Activated CD8-positive, alpha-beta memory T cell treated with anti-CD3 and anti-CD28 coated beads for 1 hour (primary cell): ENCODE measurements around the gene EPHB1.

Experiments used
- DNase-seq, 2 donors: peaks; one replicate each; pipeline ENCODE4 v3.0.0-alpha.2; 2020; ENCODE audit warnings: low read depth in 1 of 2; ENCODE audit errors: extremely low read depth in 1 of 2

The EPHB1 gene

DNA sequence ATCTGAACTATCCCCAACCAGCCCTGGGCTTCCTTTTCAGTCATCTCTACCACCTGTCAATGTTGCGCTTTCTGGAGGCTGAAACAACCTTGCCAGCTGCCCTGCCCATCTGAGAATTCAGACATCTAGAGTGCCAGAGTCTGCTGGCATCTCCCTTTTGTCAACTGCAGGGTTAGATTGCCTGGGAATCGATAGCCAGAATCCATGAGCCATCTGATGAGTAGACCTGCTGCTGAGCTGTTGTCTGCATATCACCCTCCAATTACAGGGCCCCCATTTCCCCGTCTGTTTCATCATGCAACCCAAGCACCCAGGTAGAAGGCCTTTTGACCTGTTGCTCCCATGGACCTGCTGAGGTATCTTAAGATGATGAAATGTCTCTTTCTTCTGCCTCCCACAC lies 280.1 kb downstream of the EPHB1 start:
- DNase-seq: no peak

DNA sequence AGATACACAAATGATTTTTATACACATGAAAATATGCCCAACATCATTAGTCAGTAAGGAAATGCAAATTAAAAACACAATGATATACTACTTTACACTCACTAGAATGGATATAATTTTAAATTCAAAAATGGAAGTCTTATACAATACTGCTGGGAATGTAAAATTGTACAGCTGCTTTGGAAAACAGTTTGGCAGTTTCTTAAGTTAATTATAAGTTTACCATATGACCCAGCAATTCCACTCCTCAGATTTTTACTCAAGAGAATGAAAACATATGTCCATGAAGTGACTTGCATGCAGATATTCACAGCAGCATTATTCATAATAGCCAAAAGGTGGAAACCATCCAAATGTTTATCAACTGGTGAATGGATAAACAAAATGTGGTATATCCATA lies 281.3 kb downstream of the EPHB1 start:
- DNase-seq: no peak

DNA sequence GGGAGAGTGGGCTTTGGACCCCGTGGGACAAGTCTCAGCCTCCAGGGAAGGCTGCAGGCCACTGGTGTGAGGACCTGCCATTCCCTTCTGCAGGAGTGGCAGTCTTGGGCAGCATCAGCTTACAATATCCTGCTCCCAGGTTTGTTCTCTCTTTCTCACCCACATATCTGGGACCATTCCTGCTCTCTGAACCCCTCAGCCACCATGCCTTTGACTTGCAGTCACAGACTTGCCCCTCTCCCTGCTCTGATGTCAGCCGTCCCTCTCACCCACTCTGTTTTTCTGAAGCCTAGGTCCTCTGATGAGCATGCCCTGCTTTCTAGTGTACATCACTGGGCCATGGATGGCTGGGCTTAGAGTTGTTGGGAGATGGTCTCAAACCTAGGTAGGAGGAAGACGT lies 282.1 kb downstream of the EPHB1 start:
- no peak for DNase-seq

DNA sequence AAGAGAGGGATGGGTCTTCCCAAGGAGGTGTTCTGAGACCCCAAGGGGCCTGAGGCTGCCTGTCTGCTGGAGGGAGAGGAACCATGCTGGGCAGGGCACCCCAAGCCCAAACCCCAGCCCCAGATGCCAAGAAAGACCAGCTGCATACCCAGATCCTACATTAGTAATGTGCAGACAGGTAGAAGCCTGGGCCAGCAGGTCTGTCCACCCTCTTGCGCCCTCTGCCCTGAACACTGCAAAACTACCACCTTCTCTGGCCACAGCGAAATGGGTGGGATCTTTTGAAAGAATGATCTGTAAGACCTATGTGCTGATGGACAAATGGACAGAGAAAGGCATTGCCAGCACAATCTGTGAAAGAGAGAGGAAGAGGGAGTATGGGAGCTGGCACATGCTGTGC lies 283.2 kb downstream of the EPHB1 start:
- no peak for DNase-seq

DNA sequence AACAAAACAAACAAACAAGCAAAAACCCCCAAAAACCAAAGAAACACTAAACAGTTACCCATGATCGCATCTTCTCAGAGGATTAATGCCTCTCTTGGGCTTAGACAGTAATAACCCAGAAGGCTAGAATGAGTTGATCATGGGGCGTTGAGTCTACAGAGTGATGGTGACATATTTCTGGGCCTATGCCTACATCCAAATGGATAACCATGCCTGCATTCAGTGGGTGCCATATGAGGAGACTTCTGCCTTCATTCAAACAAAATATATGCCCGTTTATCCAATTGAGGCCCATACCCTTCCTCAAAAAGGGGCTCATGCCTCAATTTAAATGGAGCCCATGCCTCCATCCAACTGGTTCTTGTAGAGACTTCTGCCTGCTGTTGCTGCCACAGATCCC lies 284.0 kb downstream of the EPHB1 start:
- no peak for DNase-seq

DNA sequence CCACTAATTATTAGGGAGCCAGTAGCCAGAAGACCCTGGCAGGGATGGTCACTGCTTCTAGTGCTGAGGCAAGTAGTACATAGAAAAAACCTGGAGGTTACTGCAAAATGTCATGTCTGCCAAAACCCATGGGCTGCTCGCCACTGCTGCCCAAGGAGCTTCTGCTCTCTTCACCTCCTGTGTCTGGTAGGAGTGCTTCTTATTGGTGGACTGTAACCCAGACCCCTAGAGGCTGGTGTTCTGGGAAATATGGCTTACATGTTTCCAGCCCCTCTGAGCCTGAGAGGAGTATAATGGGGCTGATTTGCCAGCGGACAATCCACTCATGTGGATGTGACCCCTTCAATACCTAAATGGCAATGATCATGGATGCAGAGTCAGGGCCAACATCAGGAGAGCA lies 286.4 kb downstream of the EPHB1 start:
- no peak for DNase-seq

DNA sequence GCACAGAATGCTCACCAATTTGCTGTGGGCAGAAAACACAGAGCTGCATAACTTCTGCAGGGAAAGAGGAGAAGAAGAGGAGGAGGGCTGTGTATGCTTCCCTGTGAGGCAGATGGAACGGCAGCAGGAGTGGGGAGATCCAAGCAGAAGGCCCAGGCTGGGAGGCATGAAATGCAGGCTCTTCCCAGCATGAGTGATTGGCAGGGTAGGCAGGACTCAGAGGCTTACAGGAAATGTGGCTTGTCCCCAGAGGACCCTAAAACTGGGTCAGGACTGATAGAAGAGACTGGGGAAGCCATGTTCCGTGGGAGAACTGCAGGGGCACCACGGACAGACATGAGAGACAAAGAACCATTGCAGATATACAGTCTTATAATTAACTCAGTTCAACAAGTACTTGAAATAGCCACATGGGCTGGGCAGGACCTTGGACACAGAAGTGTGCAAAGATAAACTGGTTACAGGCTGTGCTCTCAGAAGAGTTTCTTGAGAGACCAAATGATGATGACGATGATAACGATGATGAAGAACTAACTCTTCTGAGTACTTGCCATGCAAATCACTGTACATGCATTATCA lies 286.9 kb downstream of the EPHB1 start:
- DNase-seq: no peak

DNA sequence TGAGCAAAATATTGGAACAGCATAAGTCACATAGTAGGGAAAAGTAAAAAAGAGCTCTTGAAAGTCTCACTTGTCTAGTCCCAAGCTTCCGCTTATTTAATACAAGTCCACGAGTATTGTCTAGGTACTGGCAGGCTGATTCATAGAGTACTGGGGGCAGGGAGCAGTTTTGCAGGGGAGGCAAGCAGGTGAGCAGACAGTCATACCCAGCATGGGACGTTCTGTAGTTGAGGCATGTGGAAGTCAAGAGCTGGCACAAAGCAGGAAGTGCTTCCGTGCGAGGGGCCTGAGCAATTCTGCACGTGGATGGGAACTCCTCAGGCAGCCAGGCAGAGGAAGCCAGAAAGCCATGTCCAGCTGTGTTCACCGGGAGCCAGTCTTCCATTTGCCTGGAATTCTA lies 287.6 kb downstream of the EPHB1 start:
- DNase-seq: no peak

DNA sequence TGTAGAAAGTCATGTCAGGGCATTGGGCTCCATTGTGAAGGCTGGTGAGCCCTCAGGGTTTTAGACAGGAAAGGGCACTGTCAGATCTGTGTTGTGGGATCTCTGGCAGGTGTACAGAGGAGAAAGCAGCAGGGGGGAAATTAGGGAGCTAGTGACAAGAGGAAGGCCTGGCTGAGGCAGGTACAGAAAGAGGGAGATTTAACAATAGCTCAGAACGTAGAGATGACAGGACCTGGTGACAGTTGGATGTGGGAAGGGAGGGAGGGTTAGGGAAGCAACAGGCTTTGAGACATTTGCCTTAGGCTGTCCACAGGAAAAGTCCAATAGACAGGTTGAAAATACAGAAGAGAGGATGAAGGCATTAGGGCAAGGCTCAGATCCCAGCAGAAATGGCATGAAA lies 288.1 kb downstream of the EPHB1 start:
- no peak for DNase-seq

DNA sequence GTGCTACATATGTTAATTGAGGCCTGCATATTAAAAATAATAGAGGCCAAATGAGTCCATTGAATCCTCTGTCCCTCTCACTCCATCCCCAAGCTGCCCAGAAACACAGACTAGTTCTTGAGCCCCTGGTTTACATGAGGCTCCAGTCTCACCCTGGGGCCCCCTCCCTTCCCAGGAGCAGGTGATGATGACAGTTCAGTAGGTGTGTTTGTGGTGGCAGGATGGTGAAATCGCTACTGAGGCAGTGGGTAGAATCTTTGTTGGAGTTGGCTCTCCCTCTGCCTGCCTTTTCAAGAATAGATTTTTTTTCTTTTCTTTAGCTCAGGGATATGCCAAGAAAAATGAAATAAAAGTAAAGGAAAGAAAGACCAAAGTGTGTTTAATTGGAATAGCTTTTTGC lies 288.7 kb downstream of the EPHB1 start:
- DNase-seq: no peak

DNA sequence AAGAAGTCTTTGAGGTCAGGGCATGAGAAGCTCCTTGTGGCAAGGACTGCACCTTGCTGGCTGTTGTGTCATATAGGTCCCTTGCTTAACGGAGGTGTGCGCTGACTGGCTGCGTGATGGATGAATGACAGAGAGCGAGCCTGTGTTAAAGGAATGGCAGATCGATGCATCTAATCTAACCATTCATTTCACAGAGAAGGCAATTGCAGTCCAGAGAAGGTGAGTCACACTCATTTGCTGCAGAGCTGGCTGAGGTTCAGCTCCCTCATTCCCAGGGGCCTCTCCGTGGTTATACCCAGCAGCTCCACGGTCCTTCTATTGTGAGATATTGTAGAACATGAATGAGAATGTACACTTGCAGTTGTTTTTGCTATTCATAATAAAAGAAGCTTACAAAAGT lies 289.3 kb downstream of the EPHB1 start:
- no peak for DNase-seq

DNA sequence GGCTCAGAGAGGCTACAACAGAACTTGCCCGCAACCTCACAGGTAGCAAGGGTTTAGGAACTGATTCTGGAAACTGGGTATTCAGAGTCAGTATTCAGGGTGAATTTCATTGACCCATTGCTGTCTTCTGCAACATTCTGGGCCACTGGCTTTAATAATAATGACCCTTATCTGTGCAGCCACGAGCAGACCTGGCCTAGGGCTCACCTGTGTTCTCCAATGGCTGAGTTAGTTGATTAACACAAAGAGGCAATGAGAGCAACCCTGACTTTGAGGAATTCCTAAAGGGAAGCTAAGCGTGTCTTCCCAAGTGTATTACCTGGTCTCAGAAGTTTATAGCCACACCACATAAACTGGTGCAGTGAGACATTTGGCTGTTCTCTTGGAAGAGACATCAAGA lies 289.9 kb downstream of the EPHB1 start:
- no peak for DNase-seq

DNA sequence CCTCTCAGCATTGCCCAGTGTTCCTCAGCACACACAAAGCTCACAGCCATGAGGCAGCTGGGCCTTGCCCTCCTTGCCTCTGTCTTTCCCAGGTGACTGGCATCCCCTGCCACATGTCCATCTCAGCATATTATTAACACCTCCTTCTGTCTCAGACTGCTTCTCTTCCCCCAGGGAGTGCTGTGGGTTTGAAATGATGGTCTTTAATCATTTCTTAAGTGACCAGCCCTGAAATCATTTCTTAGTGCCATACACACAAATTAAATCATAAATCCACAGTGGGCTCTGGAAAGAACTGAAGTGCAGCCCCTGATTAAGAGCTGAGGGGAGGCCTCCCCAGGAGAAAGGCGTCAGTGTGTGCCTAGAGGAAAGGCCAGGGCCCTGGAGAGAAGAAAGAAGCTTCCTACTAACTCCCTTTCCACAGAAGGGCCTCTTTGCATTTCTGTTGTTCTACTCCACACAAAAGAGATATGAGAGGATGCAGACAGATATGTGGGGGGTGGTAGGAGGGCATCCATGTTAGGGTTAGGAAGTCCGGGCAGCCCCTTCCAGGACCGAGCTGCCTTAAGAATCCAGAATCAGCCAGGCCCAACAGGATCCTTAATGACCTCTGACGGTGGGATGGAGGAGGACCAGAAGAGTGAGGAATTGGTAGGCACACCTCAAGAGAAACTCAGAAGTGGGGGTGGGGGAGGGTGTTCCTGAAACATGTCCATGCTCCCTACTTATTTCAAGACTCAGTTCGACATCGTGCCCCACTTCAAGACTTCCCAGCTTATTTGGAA lies 290.8 kb downstream of the EPHB1 start:
- no peak for DNase-seq

DNA sequence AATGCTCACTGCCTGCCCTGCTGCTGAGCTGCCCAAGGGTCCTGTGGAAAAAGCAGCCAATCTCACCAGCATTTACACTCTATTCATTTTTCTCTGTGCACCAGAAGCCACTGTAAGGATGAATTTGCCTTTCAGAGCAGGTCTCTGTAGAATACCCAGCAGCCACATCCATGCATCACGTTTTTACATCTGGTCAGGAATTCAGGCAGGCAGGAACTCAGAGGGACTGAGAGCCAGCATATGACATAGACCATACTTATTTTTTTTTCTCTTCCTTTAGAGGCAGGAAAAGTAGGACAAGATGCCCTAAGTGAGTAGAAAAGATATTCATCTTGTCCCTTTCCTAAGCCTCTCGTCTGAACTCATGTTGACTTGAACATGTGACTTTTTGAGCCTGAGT lies 292.7 kb downstream of the EPHB1 start:
- no peak for DNase-seq

DNA sequence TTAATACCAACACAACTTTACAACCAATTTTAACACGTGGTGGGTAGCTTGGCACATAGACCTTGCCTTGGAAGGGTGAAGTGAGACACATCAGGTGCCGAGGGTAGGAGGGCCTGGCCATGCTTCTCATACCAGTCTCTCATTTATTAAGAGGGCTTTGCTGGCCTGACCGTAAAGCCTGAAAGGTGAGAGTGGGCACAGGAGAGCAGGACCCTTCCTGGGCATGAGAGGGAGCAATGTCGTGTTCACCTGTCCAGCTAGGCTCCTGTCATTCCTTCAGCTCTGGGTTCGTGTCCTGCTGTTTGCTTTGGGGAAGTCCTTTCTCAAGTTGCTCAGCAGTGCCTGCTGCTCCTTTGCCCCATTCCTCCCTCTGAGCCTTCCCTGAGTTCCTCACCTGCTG lies 294.4 kb downstream of the EPHB1 start:
- DNase-seq: no peak

DNA sequence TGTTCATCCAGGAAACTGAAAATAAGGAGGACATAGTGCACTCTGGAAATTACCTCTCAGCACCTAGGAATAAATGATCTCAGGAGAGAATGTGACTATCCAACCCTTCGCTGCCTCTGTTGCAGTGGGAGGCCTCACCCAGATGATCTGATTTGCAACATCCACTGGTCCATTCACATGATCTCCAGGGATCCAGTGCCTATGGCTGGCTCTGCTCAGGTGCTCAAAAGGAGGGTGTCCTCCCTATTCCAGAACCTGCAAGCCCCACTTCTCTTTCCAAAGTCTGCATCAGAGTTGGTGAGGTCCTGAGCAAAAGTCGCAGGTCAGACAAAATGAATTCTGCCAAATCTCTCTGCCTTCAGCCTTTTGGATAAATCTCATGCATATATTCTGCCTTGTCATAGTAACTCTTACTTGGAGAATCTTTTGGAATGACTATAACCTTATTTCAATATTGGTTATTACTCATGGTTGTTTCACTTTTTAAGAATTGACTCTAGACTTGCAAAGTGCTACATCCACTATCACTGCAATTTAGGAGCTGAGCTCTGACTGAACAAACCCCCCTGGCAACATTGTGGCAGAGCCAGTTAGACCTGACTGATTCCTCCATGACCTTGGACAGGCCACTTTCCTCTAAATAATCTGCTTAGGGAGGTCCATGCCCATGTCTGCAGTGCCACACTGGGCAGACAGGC lies 295.1 kb downstream of the EPHB1 start:
- DNase-seq: no peak

DNA sequence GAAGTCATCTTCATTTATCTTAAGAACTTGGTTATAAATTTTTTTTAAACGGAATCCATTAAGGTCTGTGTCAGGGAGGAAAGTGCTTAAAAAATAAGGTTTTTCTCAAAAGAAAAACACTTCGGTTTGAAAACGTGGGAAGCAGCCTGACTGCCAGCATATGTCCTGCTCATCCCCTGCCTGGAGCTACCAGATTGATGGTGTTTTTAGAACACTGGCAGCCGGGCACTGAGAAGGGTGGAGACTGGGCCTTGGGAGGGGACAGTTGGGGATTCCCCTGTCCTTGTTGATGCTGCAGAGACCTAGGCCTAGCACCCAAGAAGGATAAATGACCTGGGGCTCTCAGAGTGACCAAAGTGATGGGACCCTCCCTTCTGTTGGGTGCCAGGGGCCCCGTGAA lies 296.9 kb downstream of the EPHB1 start:
- DNase-seq: no peak

DNA sequence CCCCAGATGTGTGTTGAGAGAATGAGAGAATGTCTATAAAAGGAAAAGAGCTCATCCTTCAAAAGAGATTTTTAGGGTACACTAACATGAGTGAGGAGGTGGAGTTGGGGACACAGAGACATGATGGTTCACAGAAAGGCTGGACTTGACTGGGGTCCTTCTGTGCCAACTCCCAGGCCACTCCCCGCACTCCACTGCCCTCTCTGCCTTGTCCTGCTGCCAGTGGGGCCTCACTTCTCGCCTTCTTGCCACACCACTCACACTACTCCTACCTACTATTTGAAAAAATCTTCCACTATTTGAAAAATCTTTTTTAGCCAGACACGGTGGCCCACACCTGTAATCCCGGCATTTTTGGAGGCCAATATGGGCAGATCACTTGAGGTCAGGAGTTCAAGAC lies 298.1 kb downstream of the EPHB1 start:
- DNase-seq: no peak

DNA sequence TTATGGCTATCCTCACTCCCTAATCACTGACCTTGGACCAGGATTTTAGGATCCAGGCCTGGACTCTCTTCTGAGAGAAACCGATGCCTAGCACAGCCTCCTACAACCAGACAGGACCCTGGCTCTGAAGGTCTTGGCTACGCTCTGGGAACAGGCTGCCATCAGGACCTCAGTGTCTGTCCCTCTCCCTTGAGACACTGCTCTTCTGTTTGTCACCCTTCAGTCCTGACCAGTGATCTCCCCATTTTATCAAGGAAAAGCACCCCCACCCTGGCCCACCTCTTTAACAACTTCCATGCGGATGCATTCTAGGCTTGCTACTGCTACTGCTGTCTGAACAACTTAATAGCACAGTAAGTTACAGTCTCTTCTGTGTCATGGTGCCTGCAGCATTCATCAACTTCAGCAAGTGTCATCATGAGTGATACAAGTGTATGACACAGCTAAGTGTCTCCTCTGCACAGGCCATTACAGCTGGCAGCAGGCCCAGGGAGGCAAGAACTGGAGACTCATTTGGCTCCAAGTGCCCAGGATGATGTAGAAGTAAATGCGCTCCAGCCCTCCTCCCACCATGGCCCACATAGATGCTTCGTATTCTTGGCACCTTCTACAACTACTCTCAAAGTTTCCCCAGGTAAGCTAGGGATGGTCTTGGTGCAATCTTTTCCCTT lies 302.4 kb downstream of the EPHB1 start:
- DNase-seq: no peak

DNA sequence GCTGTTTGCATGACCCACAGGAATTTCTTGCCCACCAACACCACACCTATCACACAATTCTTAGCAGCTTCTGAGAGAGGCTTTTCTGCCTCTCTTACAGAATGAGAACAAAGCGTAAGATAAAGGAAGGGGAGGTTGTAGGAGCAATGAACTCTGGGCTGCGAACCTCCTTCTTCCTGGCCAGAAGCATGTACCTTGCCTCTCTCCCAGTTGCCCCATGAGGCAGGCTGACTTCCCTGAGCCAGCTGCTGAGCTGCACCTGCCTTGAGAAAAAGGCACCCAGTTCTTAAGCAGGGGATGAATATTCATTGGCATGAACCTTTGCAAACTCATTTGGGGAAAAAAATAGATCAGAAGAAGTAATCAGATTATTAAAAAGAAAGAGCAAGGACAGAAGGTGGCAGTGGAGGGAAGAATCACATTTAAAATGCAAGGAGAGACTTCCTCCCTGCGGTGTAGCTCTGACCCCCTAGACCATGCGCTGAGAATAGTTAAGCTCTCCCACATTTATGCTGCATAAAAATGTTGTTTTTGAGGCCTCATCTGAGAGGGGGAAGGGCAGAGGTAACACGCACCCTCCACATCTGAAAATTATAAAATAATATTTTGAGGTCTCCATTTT lies 304.8 kb downstream of the EPHB1 start:
- DNase-seq: no peak

DNA sequence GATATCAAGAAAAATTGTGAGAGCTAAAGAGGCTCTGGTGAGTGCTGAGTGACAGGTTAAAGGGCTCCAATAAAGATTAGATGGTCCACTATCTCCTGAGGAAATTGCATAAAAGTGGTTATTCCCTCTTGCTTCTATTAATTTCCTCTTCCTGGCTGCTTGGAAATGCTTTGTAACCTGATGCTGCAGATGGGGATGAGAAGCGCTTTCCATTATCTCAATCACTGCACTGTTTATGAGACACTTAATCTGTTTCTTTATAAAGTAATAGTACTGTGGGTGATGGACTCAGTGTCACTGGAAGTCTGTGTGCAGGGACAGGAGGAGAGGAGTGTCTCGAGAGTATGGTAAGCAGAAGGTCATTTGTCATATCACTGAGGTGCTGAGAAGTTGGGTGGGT lies 305.3 kb downstream of the EPHB1 start:
- DNase-seq: no peak
